HepG2 (cell line): ENCODE data around the gene PLCB2. TPM values are rescaled to one million over a fixed set of nuclear protein-coding genes. Genes with fewer than 3 reads are reported as not detected.

Source experiments
- ATF7 ChIP-seq, 2 experiments: fragments of 450-650 bp in 1 of 2; sonication (generic) in 1 of 2; formaldehyde crosslinking in 1 of 2; IDR thresholded peaks; 2 replicates each; pipeline versions ENCODE4 v1.4.0 to v1.6.1; 2016 to 2020; ENCODE audit warnings: antibody characterized with exemption in 1 of 2, mild to moderate bottlenecking in 1 of 2, missing genetic modification reagents in 1 of 2
- KDM6A ChIP-seq: IDR thresholded peaks from 2 replicates; pipeline ENCODE4 v1.6.1; 2016; ENCODE audit warnings: low read depth
- KMT2B ChIP-seq: IDR thresholded peaks from 2 replicates; pipeline ENCODE4 v1.6.1; 2016; ENCODE audit warnings: missing genetic modification reagents, missing compliant biosample characterization
- NFE2 ChIP-seq: sonication (generic); formaldehyde crosslinking; IDR thresholded peaks from 2 replicates; pipeline ENCODE4 v1.4.0; 2020; ENCODE audit warnings: missing genetic modification reagents
- PAWR ChIP-seq: sonication (generic); formaldehyde crosslinking; IDR thresholded peaks from 2 replicates; pipeline ENCODE4 v1.4.0; 2020; ENCODE audit warnings: missing genetic modification reagents, mild to moderate bottlenecking, borderline replicate concordance
- RFX3 ChIP-seq: IDR thresholded peaks from 2 replicates; pipeline ENCODE4 v1.6.1; 2016; ENCODE audit warnings: missing biosample characterization, missing genetic modification reagents
- SATB2 ChIP-seq: sonication (generic); formaldehyde crosslinking; IDR thresholded peaks from 2 replicates; pipeline ENCODE4 v1.5.0; 2020; ENCODE audit warnings: missing genetic modification reagents
- TBP ChIP-seq: sonication (generic); formaldehyde crosslinking; IDR thresholded peaks from 2 replicates; pipeline ENCODE4 v1.5.0; 2020; ENCODE audit warnings: missing genetic modification reagents
- YY1 ChIP-seq: IDR thresholded peaks from 2 replicates; pipeline ENCODE4 v1.6.1; 2011; ENCODE audit warnings: low read length, low read depth, moderate library complexity, mild to moderate bottlenecking; ENCODE audit not compliant: insufficient read depth, insufficient replicate concordance
- ZBTB2 ChIP-seq: sonication (generic); formaldehyde crosslinking; IDR thresholded peaks from 2 replicates; pipeline ENCODE4 v1.8.0; 2022; ENCODE audit warnings: low read depth, missing genetic modification reagents
- ZKSCAN1 ChIP-seq: fragments of 150-350 bp; IDR thresholded peaks from 2 replicates; pipeline ENCODE4 v1.6.1; 2014; ENCODE audit warnings: low read length
- ZNF33B ChIP-seq: sonication (generic); formaldehyde crosslinking; IDR thresholded peaks from 2 replicates; pipeline ENCODE4 v1.5.1; 2020; ENCODE audit warnings: mild to moderate bottlenecking, missing genetic modification reagents
- ZNF644 ChIP-seq: IDR thresholded peaks from 2 replicates; pipeline ENCODE4 v1.6.1; 2016; ENCODE audit warnings: low read depth
- ZNF891 ChIP-seq: sonication (generic); formaldehyde crosslinking; IDR thresholded peaks from 2 replicates; pipeline ENCODE4 v1.5.0; 2020; ENCODE audit warnings: mild to moderate bottlenecking, missing genetic modification reagents
- polyA plus RNA-seq, 8 experiments: library from polyadenylated mRNA; depleted of rRNA in 3 of 8; stranded (reverse) in 7 of 8; unstranded in 1 of 8; fragments of >200 nt; fragmentation: Illumina TruSeq in 4 of 8; extraction: Trizol in 4 of 8; gene quantifications; 2 replicates each; pipeline versions ENCODE4 v1.2.1 to v1.2.3, GENCODE V29; 2011 to 2016; ENCODE audit warnings: low read depth in 4 of 8, missing spikeins in 1 of 8, mixed read lengths in 1 of 8; ENCODE audit not compliant: insufficient read depth in 1 of 8
- total RNA-seq, 5 experiments: library from RNA; depleted of rRNA; stranded (reverse); fragments of >200 nt; fragmentation: Illumina TruSeq; extraction: Trizol; gene quantifications; 2 replicates each; pipeline ENCODE4 v1.2.3, GENCODE V29; 2016; ENCODE audit warnings: low read depth in 1 of 5
- TF ChIP-seq, protein P1 (sequence below), 2 experiments: sonication (generic) in 1 of 2; formaldehyde crosslinking in 1 of 2; IDR thresholded peaks; 2 replicates each; pipeline versions ENCODE4 v1.6.1 to v1.9.0; 2014 to 2022; ENCODE audit warnings: antibody characterized with exemption in 1 of 2, borderline replicate concordance in 1 of 2, inconsistent platforms in 1 of 2, low read depth in 1 of 2, missing genetic modification reagents in 1 of 2
- TF ChIP-seq, protein P2 (sequence below): sonication (generic); formaldehyde crosslinking; IDR thresholded peaks from 2 replicates; pipeline ENCODE4 v1.4.0; 2020; ENCODE audit warnings: missing genetic modification reagents, mild to moderate bottlenecking, borderline replicate concordance
- TF ChIP-seq, protein P3 (sequence below): sonication (generic); formaldehyde crosslinking; IDR thresholded peaks from 2 replicates; pipeline ENCODE4 v1.9.0; 2022; ENCODE audit warnings: missing genetic modification reagents, mild to moderate bottlenecking, borderline replicate concordance

Gene PLCB2
- total and polyA plus RNA-seq, 2 of the 13 experiments (the other 11 are each of a cell fraction or from before 2014, with no cell fraction given) = 0.11 TPM; not detected in 1

DNA sequence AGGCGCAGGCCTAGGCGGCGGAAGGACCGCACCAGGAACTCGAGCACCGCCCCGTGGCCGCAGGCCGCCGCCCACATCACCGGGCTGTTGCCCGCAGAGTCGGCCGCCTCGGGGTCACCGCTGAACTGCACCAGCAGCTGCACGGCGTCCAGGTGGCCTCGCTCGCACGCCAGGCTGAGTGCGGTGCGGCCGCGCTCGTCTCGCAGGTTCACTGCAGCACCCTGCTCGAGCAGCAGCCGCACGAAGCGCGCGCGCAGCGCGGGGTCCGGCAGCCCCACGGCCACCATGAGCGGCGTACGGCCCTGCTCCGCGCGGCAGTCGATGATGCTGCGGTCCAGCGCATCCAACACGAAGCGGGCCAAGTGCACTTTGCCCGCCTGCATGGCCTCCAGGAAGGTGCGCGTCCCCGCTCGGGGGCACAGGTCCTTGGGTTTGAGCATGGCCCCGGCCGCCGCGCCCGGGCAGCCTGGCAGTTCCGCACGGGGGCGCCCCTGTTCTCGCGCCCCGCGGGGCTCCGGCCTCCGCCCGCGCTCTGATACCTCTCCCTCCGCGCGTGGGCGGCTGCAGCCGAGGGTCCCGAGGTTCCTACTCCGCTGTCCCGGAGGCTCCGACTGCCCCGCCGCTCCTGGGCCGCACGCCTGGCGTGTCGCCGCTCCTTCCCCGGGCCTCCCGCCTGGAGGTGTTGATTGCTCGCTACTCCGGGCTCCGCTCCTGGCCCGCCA lies 25.4 kb downstream of the PLCB2 start (continued):
- TF ChIP-seq, protein P1, sequence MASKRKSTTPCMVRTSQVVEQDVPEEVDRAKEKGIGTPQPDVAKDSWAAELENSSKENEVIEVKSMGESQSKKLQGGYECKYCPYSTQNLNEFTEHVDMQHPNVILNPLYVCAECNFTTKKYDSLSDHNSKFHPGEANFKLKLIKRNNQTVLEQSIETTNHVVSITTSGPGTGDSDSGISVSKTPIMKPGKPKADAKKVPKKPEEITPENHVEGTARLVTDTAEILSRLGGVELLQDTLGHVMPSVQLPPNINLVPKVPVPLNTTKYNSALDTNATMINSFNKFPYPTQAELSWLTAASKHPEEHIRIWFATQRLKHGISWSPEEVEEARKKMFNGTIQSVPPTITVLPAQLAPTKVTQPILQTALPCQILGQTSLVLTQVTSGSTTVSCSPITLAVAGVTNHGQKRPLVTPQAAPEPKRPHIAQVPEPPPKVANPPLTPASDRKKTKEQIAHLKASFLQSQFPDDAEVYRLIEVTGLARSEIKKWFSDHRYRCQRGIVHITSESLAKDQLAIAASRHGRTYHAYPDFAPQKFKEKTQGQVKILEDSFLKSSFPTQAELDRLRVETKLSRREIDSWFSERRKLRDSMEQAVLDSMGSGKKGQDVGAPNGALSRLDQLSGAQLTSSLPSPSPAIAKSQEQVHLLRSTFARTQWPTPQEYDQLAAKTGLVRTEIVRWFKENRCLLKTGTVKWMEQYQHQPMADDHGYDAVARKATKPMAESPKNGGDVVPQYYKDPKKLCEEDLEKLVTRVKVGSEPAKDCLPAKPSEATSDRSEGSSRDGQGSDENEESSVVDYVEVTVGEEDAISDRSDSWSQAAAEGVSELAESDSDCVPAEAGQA (IDR thresholded peaks at IDR 0.05; ENCODE audit: low read depth) = no peak
- TF ChIP-seq, protein P1 (CRISPR knock-in tag; IDR thresholded peaks at IDR 0.05; ENCODE audit: borderline replicate concordance) = no peak
- TF ChIP-seq NFE2 (CRISPR knock-in tag) (no peak), RFX3 (no peak), TBP (CRISPR knock-in tag) (no peak), ZNF891 (no peak), ZKSCAN1 (no peak), ZNF33B (CRISPR knock-in tag) (no peak), KMT2B (CRISPR knock-in tag) (no peak), KDM6A (CRISPR knock-in tag) (no peak), ZNF644 (CRISPR knock-in tag) (no peak), YY1 (peak; percentile 33), PAWR (no peak), ZBTB2 (no peak), SATB2 (CRISPR knock-in tag) (0 out of 2 replicates have a peak, but pooled peaks have one; percentile 22), ATF7 (IDR thresholded peaks at IDR 0.05) (no peak), ATF7 (CRISPR knock-in tag; IDR thresholded peaks at IDR 0.05) (no peak)
- TF ChIP-seq, protein P2, sequence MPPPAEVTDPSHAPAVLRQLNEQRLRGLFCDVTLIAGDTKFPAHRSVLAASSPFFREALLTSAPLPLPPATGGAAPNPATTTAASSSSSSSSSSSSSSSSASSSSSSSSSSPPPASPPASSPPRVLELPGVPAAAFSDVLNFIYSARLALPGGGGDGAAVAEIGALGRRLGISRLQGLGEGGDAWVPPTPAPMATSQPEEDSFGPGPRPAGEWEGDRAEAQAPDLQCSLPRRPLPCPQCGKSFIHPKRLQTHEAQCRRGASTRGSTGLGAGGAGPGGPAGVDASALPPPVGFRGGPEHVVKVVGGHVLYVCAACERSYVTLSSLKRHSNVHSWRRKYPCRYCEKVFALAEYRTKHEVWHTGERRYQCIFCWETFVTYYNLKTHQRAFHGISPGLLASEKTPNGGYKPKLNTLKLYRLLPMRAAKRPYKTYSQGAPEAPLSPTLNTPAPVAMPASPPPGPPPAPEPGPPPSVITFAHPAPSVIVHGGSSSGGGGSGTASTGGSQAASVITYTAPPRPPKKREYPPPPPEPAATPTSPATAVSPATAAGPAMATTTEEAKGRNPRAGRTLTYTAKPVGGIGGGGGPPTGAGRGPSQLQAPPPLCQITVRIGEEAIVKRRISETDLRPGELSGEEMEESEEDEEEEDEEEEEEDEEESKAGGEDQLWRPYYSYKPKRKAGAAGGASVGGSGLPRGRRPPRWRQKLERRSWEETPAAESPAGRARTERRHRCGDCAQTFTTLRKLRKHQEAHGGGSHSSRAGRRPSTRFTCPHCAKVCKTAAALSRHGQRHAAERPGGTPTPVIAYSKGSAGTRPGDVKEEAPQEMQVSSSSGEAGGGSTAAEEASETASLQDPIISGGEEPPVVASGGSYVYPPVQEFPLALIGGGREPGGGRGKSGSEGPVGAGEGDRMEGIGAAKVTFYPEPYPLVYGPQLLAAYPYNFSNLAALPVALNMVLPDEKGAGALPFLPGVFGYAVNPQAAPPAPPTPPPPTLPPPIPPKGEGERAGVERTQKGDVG (CRISPR knock-in tag) = no peak
- TF ChIP-seq, protein P3, sequence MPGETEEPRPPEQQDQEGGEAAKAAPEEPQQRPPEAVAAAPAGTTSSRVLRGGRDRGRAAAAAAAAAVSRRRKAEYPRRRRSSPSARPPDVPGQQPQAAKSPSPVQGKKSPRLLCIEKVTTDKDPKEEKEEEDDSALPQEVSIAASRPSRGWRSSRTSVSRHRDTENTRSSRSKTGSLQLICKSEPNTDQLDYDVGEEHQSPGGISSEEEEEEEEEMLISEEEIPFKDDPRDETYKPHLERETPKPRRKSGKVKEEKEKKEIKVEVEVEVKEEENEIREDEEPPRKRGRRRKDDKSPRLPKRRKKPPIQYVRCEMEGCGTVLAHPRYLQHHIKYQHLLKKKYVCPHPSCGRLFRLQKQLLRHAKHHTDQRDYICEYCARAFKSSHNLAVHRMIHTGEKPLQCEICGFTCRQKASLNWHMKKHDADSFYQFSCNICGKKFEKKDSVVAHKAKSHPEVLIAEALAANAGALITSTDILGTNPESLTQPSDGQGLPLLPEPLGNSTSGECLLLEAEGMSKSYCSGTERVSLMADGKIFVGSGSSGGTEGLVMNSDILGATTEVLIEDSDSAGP (CRISPR knock-in tag) = peak; percentile 86; the same call in 1 of the 2 replicates
